ENCODE data around the gene RGS2.

The RGS2 gene

DNA sequence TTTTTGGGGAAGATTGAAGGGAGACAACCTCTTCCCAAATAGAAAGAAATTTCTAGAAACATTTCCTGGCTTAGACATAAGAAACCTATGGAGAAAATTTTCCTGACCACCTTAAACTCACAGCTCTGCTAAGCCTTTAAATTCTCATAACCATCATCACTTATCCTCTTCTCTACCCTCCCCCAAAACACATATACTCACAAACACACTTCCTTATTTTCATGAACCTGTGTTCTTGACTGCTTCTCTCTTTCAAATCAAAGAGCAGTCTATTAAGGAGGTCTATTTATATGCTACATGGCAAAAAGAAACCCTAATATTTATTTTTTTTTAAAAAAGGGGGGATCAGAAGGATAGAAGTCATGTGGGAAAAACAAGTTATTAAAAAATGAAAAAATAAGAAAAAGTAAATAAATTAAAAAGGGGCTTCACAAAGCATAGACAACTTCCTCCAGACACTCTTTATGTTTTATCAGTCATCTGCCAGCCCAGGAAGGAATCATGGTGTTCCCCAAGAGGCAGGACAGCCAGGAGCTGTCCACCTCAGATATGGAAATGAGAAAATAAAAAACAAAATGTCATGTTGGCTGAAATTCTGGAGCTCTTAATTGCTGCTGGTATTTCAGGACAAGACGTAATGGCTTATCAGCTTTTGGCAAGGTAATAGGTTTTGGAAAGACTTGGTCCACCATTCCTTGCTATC is 12.8 kb upstream of the RGS2 start:
- TF ChIP-seq, protein P1, sequence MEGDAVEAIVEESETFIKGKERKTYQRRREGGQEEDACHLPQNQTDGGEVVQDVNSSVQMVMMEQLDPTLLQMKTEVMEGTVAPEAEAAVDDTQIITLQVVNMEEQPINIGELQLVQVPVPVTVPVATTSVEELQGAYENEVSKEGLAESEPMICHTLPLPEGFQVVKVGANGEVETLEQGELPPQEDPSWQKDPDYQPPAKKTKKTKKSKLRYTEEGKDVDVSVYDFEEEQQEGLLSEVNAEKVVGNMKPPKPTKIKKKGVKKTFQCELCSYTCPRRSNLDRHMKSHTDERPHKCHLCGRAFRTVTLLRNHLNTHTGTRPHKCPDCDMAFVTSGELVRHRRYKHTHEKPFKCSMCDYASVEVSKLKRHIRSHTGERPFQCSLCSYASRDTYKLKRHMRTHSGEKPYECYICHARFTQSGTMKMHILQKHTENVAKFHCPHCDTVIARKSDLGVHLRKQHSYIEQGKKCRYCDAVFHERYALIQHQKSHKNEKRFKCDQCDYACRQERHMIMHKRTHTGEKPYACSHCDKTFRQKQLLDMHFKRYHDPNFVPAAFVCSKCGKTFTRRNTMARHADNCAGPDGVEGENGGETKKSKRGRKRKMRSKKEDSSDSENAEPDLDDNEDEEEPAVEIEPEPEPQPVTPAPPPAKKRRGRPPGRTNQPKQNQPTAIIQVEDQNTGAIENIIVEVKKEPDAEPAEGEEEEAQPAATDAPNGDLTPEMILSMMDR (IDR thresholded peaks at IDR 0.05): no peak

- TF ChIP-seq, protein P1 (IDR thresholded peaks at IDR 0.05): no peak
Measured at GRCh38 chr1:192797143-192797542, 11.7 kb upstream of the RGS2 start.

- TF ChIP-seq, protein P1 (IDR thresholded peaks at IDR 0.05): no peak
Measured at GRCh38 chr1:192797891-192798290, 10.9 kb upstream of the RGS2 start.

- TF ChIP-seq, protein P1 (IDR thresholded peaks at IDR 0.05): no peak
Measured at GRCh38 chr1:192801451-192801850, 7.4 kb upstream of the RGS2 start.

GRCh38 chr1:192802406-192802805 is 6.4 kb upstream of the RGS2 start:
- TF ChIP-seq, protein P1 (IDR thresholded peaks at IDR 0.05): no peak

- TF ChIP-seq, protein P1 (IDR thresholded peaks at IDR 0.05): no peak
Measured at GRCh38 chr1:192803501-192803900, 5.3 kb upstream of the RGS2 start.

DNA sequence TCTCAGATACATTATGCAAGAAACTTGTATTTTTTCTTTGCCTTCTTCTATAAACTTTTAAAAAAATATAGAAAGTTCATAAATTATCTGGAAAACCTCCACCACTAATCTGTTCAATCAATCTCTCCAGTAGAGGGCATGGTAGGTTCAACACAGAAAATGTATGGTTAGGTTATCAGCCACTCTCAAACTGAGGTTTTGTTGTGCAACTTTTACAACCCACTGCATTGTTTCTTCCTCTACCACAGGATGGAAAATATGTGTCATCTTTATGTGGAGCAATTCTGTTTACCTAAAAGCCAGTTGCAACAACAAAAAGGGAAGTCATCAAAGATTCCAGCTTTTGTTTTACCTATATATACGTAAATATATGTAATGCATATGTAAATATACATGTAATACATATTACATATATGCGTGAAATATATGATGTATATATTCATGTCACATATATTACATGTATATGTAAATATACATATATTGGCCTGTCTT is 3.0 kb upstream of the RGS2 start:
- TF ChIP-seq, protein P1 (IDR thresholded peaks at IDR 0.05): peak; percentile 74

All from LNCAP (cell line).